SK-N-SH treated with all-trans-retinoic acid at 6 μM for 48 hours (cell line): ENCODE measurements around the gene DMD.

Experiments
- ATAC-seq: fragments of 200-7000 bp; cut with Tn5 transposase; 3 replicates; pipeline ENCODE4 v1.9.1; 2020; ENCODE audit warnings: mild to moderate bottlenecking, moderate library complexity
- ARNTL ChIP-seq: fragments of 450-650 bp; formaldehyde crosslinking; IDR thresholded peaks from 2 replicates; pipeline ENCODE4 v1.5.0; 2020; ENCODE audit warnings: low read depth, mild to moderate bottlenecking, moderate library complexity, borderline replicate concordance
- BACH2 ChIP-seq: fragments of 250-450 bp; sonication (Bioruptor Pico); IDR thresholded peaks from 2 replicates; pipeline ENCODE4 v1.9.0; 2021; ENCODE audit warnings: mild to moderate bottlenecking, borderline replicate concordance
- CSDC2 ChIP-seq: fragments of 250-450 bp; sonication (Bioruptor Pico); IDR thresholded peaks from 2 replicates; pipeline ENCODE4 v1.5.0; 2020; ENCODE audit warnings: mild to moderate bottlenecking, moderate library complexity
- ESRRG ChIP-seq: fragments of 250-450 bp; sonication (Bioruptor Pico); IDR thresholded peaks from 2 replicates; pipeline ENCODE4 v1.6.1; 2021; ENCODE audit warnings: mild to moderate bottlenecking
- GLIS3 ChIP-seq: fragments of 250-450 bp; sonication (Bioruptor Pico); IDR thresholded peaks from 2 replicates; pipeline ENCODE4 v1.5.0; 2020; ENCODE audit warnings: mild to moderate bottlenecking, moderate library complexity
- ISL1 ChIP-seq: fragments of 250-450 bp; sonication (Bioruptor Pico); IDR thresholded peaks from 2 replicates; pipeline ENCODE4 v2.1.2; 2022; ENCODE audit warnings: mild to moderate bottlenecking, moderate library complexity
- OSR1 ChIP-seq: fragments of 250-450 bp; sonication (Bioruptor Pico); IDR thresholded peaks from 2 replicates; pipeline ENCODE4 v1.8.0; 2022; ENCODE audit warnings: moderate library complexity, mild to moderate bottlenecking, inconsistent platforms
- PPARA ChIP-seq: fragments of 250-450 bp; sonication (Bioruptor Pico); IDR thresholded peaks from 2 replicates; pipeline ENCODE4 v1.5.0; 2020; ENCODE audit warnings: mild to moderate bottlenecking, borderline replicate concordance
- RARB ChIP-seq: fragments of 250-450 bp; sonication (Bioruptor Pico); IDR thresholded peaks from 2 replicates; pipeline ENCODE4 v1.8.0; 2021; ENCODE audit warnings: mild to moderate bottlenecking, moderate library complexity
- SNAI2 ChIP-seq: fragments of 250-450 bp; sonication (Bioruptor Pico); IDR thresholded peaks from 2 replicates; pipeline ENCODE4 v1.5.0; 2020; ENCODE audit warnings: mild to moderate bottlenecking, moderate library complexity
- TOX ChIP-seq: fragments of 250-450 bp; sonication (Bioruptor Pico); IDR thresholded peaks from 2 replicates; pipeline ENCODE4 v1.8.0; 2021; ENCODE audit warnings: mild to moderate bottlenecking, moderate library complexity, borderline replicate concordance
- ZC3H10 ChIP-seq: fragments of 250-450 bp; sonication (Bioruptor Pico); IDR thresholded peaks from 2 replicates; pipeline ENCODE4 v1.5.1; 2021; ENCODE audit warnings: mild to moderate bottlenecking, moderate library complexity
- ZFP3 ChIP-seq: fragments of 250-450 bp; sonication (Bioruptor Pico); IDR thresholded peaks from 2 replicates; pipeline ENCODE4 v1.5.0; 2020; ENCODE audit warnings: mild to moderate bottlenecking, moderate library complexity
- ZFP30 ChIP-seq: fragments of 450-650 bp; formaldehyde crosslinking; IDR thresholded peaks from 2 replicates; pipeline ENCODE4 v1.5.0; 2022; ENCODE audit warnings: mild to moderate bottlenecking, moderate library complexity
- ZNF565 ChIP-seq: fragments of 450-650 bp; formaldehyde crosslinking; conservative IDR thresholded peaks from 2 replicates; pipeline ENCODE4 v1.5.0; 2020; ENCODE audit warnings: low read depth, mild to moderate bottlenecking, moderate library complexity
- ZNF70 ChIP-seq: fragments of 450-650 bp; formaldehyde crosslinking; IDR thresholded peaks from 2 replicates; pipeline ENCODE4 v1.5.0; 2020; ENCODE audit warnings: mild to moderate bottlenecking, moderate library complexity
- ZNF8 ChIP-seq: fragments of 450-650 bp; formaldehyde crosslinking; IDR thresholded peaks from 2 replicates; pipeline ENCODE4 v1.5.0; 2020; ENCODE audit warnings: mild to moderate bottlenecking, moderate library complexity
- TF ChIP-seq, protein P1 (sequence below): fragments of 250-450 bp; sonication (Bioruptor Pico); IDR thresholded peaks from 2 replicates; pipeline ENCODE4 v1.8.0; 2020; ENCODE audit warnings: mild to moderate bottlenecking, moderate library complexity, borderline replicate concordance
- TF ChIP-seq, protein P2 (sequence below): fragments of 250-450 bp; sonication (Bioruptor Pico); IDR thresholded peaks from 2 replicates; pipeline ENCODE4 v1.8.0; 2021; ENCODE audit warnings: low read depth, mild to moderate bottlenecking, moderate library complexity, borderline replicate concordance
- TF ChIP-seq, protein P3 (sequence below): fragments of 250-450 bp; sonication (Bioruptor Pico); IDR thresholded peaks from 2 replicates; pipeline ENCODE4 v1.5.0; 2020; ENCODE audit warnings: mild to moderate bottlenecking, moderate library complexity
- TF ChIP-seq, protein P4 (sequence below): fragments of 250-450 bp; sonication (Bioruptor Pico); IDR thresholded peaks from 2 replicates; pipeline ENCODE4 v1.5.1; 2021; ENCODE audit warnings: mild to moderate bottlenecking, moderate library complexity

DMD gene

DNA sequence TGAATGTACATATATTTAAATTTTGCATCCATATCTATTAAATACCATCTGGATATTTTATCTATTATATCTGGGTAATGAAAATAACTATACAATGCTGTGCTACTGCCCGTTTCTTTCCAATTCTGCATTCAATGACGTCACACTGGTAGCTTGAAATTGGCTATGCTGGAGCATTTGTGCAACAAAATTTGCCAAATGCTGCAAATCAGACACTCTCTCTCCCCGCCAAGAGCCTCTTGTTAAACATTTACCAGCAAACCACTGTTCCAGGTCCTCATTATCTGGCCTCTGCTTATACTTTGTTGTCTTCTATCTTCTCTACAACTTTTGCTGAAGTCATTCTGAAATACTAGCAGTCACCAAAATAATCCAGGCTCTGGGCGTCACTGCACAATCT is 1201.1 kb downstream of the DMD start:
- no peak for TF ChIP-seq ZFP3 (CRISPR knock-in tag)
- TF ChIP-seq GLIS3 (CRISPR knock-in tag) = no peak
- no peak for TF ChIP-seq RARB
- TF ChIP-seq, protein P1, sequence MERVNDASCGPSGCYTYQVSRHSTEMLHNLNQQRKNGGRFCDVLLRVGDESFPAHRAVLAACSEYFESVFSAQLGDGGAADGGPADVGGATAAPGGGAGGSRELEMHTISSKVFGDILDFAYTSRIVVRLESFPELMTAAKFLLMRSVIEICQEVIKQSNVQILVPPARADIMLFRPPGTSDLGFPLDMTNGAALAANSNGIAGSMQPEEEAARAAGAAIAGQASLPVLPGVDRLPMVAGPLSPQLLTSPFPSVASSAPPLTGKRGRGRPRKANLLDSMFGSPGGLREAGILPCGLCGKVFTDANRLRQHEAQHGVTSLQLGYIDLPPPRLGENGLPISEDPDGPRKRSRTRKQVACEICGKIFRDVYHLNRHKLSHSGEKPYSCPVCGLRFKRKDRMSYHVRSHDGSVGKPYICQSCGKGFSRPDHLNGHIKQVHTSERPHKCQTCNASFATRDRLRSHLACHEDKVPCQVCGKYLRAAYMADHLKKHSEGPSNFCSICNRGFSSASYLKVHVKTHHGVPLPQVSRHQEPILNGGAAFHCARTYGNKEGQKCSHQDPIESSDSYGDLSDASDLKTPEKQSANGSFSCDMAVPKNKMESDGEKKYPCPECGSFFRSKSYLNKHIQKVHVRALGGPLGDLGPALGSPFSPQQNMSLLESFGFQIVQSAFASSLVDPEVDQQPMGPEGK (CRISPR knock-in tag) = no peak
- no peak for TF ChIP-seq OSR1 (CRISPR knock-in tag)
- TF ChIP-seq PPARA (CRISPR knock-in tag) = no peak
- no peak for TF ChIP-seq ESRRG (CRISPR knock-in tag)
- TF ChIP-seq ZNF565 (CRISPR knock-in tag) = no peak
- TF ChIP-seq ZNF70 (CRISPR knock-in tag) = no peak
- no peak for TF ChIP-seq ZC3H10
- TF ChIP-seq TOX (CRISPR knock-in tag) = no peak
- TF ChIP-seq, protein P2, sequence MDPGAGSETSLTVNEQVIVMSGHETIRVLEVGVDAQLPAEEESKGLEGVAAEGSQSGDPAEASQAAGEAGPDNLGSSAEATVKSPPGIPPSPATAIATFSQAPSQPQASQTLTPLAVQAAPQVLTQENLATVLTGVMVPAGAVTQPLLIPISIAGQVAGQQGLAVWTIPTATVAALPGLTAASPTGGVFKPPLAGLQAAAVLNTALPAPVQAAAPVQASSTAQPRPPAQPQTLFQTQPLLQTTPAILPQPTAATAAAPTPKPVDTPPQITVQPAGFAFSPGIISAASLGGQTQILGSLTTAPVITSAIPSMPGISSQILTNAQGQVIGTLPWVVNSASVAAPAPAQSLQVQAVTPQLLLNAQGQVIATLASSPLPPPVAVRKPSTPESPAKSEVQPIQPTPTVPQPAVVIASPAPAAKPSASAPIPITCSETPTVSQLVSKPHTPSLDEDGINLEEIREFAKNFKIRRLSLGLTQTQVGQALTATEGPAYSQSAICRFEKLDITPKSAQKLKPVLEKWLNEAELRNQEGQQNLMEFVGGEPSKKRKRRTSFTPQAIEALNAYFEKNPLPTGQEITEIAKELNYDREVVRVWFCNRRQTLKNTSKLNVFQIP = no peak
- no peak for TF ChIP-seq ARNTL (CRISPR knock-in tag)
- TF ChIP-seq ISL1 (CRISPR knock-in tag) = no peak
- TF ChIP-seq BACH2 (CRISPR knock-in tag) = no peak
- TF ChIP-seq, protein P3, sequence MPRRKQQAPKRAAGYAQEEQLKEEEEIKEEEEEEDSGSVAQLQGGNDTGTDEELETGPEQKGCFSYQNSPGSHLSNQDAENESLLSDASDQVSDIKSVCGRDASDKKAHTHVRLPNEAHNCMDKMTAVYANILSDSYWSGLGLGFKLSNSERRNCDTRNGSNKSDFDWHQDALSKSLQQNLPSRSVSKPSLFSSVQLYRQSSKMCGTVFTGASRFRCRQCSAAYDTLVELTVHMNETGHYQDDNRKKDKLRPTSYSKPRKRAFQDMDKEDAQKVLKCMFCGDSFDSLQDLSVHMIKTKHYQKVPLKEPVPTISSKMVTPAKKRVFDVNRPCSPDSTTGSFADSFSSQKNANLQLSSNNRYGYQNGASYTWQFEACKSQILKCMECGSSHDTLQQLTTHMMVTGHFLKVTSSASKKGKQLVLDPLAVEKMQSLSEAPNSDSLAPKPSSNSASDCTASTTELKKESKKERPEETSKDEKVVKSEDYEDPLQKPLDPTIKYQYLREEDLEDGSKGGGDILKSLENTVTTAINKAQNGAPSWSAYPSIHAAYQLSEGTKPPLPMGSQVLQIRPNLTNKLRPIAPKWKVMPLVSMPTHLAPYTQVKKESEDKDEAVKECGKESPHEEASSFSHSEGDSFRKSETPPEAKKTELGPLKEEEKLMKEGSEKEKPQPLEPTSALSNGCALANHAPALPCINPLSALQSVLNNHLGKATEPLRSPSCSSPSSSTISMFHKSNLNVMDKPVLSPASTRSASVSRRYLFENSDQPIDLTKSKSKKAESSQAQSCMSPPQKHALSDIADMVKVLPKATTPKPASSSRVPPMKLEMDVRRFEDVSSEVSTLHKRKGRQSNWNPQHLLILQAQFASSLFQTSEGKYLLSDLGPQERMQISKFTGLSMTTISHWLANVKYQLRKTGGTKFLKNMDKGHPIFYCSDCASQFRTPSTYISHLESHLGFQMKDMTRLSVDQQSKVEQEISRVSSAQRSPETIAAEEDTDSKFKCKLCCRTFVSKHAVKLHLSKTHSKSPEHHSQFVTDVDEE (CRISPR knock-in tag) = no peak
- TF ChIP-seq CSDC2 (CRISPR knock-in tag) = no peak
- ATAC-seq = no peak

DNA sequence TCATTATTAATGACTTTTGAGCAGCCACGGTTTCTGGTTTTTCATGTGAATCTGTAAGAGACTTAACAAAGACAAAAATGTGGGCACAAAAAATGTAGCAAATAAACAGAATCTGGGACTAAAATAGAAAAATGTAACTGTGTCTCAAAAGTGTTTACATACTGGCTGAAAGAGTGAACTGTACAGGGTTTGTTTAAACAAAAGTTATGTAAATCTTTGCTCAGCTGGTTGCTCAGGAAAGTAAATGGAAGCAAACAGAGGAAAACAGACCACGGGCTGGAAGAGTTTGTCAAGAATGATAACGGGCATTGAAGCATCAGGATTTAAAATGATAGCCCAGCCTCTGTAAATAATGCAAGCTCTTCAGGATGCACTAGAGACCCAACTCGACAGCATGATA is 1217.7 kb downstream of the DMD start:
- no peak for ATAC-seq
- TF ChIP-seq SNAI2 (CRISPR knock-in tag) = no peak
- TF ChIP-seq ZNF565 (CRISPR knock-in tag) = no peak
- TF ChIP-seq ARNTL (CRISPR knock-in tag) = no peak
- TF ChIP-seq ZFP30 (CRISPR knock-in tag) = no peak
- no peak for TF ChIP-seq ZNF70 (CRISPR knock-in tag)

DNA sequence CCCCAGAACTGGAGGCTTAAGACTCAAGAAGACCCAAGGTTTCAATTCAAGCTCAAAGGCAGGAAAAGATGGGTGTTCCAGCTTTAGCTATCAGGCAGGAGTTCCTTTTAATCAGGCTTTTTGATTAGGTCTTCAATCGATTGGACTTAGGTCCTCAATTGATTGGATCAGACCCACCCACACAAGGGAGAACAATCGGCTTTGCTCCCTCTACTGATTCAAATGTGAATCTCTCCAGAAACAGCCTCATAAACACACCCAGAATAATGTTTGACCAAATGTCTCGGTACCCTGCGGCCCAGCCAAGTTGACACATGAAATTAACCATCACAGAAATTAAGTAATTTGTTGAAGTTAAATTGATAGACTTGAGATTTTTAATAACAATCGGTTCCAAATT is 1222.4 kb downstream of the DMD start:
- no peak for TF ChIP-seq ZFP30 (CRISPR knock-in tag)
- no peak for TF ChIP-seq OSR1 (CRISPR knock-in tag)
- ATAC-seq = no peak

DNA sequence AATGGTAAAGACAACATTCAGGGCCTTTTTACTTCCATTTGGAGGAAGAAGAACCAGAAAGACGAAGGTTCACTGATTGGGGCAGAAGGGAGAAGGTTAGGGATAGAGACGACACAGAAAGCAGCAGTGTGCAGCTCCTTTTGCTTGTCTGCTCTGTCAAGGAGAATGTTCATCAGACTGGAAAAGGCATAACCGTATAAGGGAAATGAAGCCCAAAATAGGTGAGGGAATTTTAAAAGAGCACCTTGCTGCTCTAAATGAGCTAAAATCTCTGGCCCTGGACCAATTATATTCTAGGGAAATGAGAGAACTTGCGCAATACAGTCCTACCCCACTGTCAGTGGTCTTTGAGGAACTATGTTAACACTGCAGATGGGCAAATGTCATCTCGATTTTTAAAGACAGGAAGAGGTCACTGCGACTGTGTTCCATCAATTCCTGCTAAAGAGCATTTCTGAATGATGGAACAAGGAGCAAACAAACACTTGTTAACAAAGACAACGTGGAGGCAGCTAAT is 1229.7 kb downstream of the DMD start:
- no peak for TF ChIP-seq PPARA (CRISPR knock-in tag)
- no peak for TF ChIP-seq ZFP30 (CRISPR knock-in tag)
- no peak for ATAC-seq

DNA sequence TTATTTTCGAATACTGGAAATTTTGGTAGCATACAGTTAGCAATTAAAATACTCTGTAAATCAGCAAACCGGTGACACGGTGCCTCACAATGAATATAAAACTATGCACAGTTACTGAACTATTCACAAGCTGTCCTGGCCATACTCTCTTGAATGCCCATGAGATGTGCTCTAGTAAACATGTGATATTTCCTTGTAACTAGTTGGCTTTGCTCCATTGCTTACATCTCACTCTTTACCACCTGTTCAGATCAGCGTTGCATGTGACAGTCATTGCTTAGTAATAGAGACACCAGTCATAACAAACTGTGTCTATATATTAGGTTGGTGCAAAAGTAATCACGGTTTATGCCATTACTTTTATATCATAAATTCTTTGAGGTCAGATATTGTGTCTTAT is 1241.6 kb downstream of the DMD start:
- TF ChIP-seq BACH2 (CRISPR knock-in tag) = no peak
- no peak for TF ChIP-seq CSDC2 (CRISPR knock-in tag)
- TF ChIP-seq PPARA (CRISPR knock-in tag) = no peak
- TF ChIP-seq ZNF8 (CRISPR knock-in tag) = no peak
- TF ChIP-seq, protein P4, sequence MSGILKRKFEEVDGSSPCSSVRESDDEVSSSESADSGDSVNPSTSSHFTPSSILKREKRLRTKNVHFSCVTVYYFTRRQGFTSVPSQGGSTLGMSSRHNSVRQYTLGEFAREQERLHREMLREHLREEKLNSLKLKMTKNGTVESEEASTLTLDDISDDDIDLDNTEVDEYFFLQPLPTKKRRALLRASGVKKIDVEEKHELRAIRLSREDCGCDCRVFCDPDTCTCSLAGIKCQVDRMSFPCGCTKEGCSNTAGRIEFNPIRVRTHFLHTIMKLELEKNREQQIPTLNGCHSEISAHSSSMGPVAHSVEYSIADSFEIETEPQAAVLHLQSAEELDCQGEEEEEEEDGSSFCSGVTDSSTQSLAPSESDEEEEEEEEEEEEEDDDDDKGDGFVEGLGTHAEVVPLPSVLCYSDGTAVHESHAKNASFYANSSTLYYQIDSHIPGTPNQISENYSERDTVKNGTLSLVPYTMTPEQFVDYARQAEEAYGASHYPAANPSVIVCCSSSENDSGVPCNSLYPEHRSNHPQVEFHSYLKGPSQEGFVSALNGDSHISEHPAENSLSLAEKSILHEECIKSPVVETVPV (CRISPR knock-in tag) = no peak
- TF ChIP-seq, protein P3 (CRISPR knock-in tag) = no peak
- TF ChIP-seq ZNF70 (CRISPR knock-in tag) = no peak
- TF ChIP-seq, protein P2 = no peak
- ATAC-seq = no peak
